HCT116 (cell line): ENCODE data around the gene STAC2. TPM values are rescaled to one million over a fixed set of nuclear protein-coding genes. Genes with fewer than 3 reads are reported as not detected.

Experiments
- ATAC-seq: fragments of 200-7000 bp; cut with Tn5 transposase; 2 replicates; pipeline ENCODE4 v1.9.1; 2020; ENCODE audit warnings: mild to moderate bottlenecking, moderate library complexity
- BruUV-seq: library from RNA; stranded (reverse); fragments of 400-500 nt; replicated peaks from 2 replicates; lab custom pipeline; 2021; lab: Mats Ljungman, UMichigan
- CTCF ChIA-PET: fragments of 300-600 bp; sonication (Branson Sonifier 250); formaldehyde crosslinking; loops from one replicate; lab custom pipeline; 2021; ENCODE audit warnings: antibody characterized with exemption; lab: Charles Lee
- POLR2A ChIA-PET: fragments of 300-600, 350-600 bp; sonication (Branson Sonifier 250); formaldehyde crosslinking; loops from one replicate; lab custom pipeline; 2021; ENCODE audit warnings: antibody characterized with exemption; lab: Charles Lee
- RAD21 ChIA-PET, 2 experiments: fragments of 300-600 bp; sonication (Branson Sonifier 250); formaldehyde crosslinking; loops; one replicate each; lab custom pipeline; 2023; ENCODE audit warnings: low total read pairs in 2 of 2; ENCODE audit not compliant: uncharacterized antibody in 2 of 2, unreplicated experiment in 2 of 2, low non-redundant PET in 1 of 2; lab: Charles Lee
- DNase-seq: peaks from one replicate; pipeline ENCODE4 v3.0.0-alpha.2; 2010; ENCODE audit warnings: low read depth, low spot score
- H2AFZ ChIP-seq: fragments of 200-600 bp; shearing (Covaris generic), sonication (generic); 2 replicates; pipeline ENCODE4 v1.6.1; 2017; ENCODE audit warnings: low read depth, mixed run types, mixed read lengths, antibody characterized with exemption, low read length; ENCODE audit not compliant: poor library complexity, severe bottlenecking
- H3K27ac ChIP-seq: 2 replicates; pipeline ENCODE4 v1.5.1; 2012; ENCODE audit warnings: low read depth, low read length
- H3K27me3 ChIP-seq: fragments of 200-600 bp; sonication (generic); 2 replicates; pipeline ENCODE4 v1.6.1; 2016; ENCODE audit warnings: mixed run types, low read length, mixed read lengths; ENCODE audit not compliant: insufficient read depth
- H3K36me3 ChIP-seq, 2 experiments: fragments of 200-500 bp in 1 of 2; fragments of 200-600 bp in 1 of 2; sonication (Bioruptor generic) in 1 of 2; sonication (generic) in 1 of 2; 2 replicates each; pipeline versions ENCODE4 v1.5.1 to v1.6.1; 2014 to 2016; ENCODE audit warnings: low read length in 2 of 2, inconsistent platforms in 1 of 2, mixed read lengths in 1 of 2, mixed run types in 1 of 2; ENCODE audit not compliant: insufficient read depth in 2 of 2, control insufficient read depth in 1 of 2
- H3K4me1 ChIP-seq, 2 experiments: fragments of 200-600 bp in 1 of 2; sonication (generic) in 1 of 2; 2 replicates each; pipeline versions ENCODE4 v1.5.1 to v1.6.1; 2012 to 2017; ENCODE audit warnings: low read length in 2 of 2, inconsistent platforms in 1 of 2, mild to moderate bottlenecking in 1 of 2, mixed read lengths in 1 of 2, mixed run types in 1 of 2, moderate library complexity in 1 of 2; ENCODE audit not compliant: insufficient read depth in 2 of 2, control insufficient read depth in 1 of 2
- H3K4me2 ChIP-seq: fragments of 200-600 bp; sonication (generic); 2 replicates; pipeline ENCODE4 v1.6.1; 2017; ENCODE audit warnings: mixed run types, low read length, mixed read lengths
- H3K4me3 ChIP-seq, 2 experiments: fragments of 200-600 bp in 1 of 2; sonication (generic) in 1 of 2; replicated peaks in 1 of 2; 2 replicates each; pipeline ENCODE4 v1.5.1; 2011 to 2016; ENCODE audit warnings: low read length in 2 of 2, control low read depth in 1 of 2, low read depth in 1 of 2, mild to moderate bottlenecking in 1 of 2, mixed read lengths in 1 of 2, mixed run types in 1 of 2
- H3K79me2 ChIP-seq: fragments of 200-600 bp; sonication (generic); 2 replicates; pipeline ENCODE4 v1.6.1; 2017; ENCODE audit warnings: mild to moderate bottlenecking, mixed run types, low read length, moderate library complexity, mixed read lengths; ENCODE audit not compliant: insufficient read depth
- H3K9ac ChIP-seq: fragments of 200-600 bp; sonication (generic); 2 replicates; pipeline ENCODE4 v1.6.1; 2016; ENCODE audit warnings: low read length, mixed read lengths
- H3K9me2 ChIP-seq: fragments of 200-600 bp; sonication (generic), shearing (Covaris generic); 2 replicates; pipeline ENCODE4 v1.6.1; 2017; ENCODE audit warnings: mixed run types, mild to moderate bottlenecking, moderate library complexity; ENCODE audit not compliant: insufficient read depth
- H3K9me3 ChIP-seq, 2 experiments: fragments of 200-500 bp in 1 of 2; fragments of 200-600 bp in 1 of 2; sonication (Bioruptor generic) in 1 of 2; sonication (generic) in 1 of 2; 2 replicates each; pipeline ENCODE4 v1.6.1; 2014 to 2017; ENCODE audit warnings: low read length in 2 of 2, mixed read lengths in 2 of 2, inconsistent platforms in 1 of 2, low read depth in 1 of 2, mild to moderate bottlenecking in 1 of 2, mixed run types in 1 of 2, moderate library complexity in 1 of 2; ENCODE audit not compliant: control insufficient read depth in 1 of 2, insufficient read depth in 1 of 2
- H4K20me1 ChIP-seq: fragments of 200-600 bp; sonication (generic), shearing (Covaris generic); 2 replicates; pipeline ENCODE4 v1.6.1; 2017; ENCODE audit warnings: mixed run types, mild to moderate bottlenecking, moderate library complexity; ENCODE audit not compliant: insufficient read depth
- EGR1 ChIP-seq: IDR thresholded peaks from 2 replicates; pipeline ENCODE4 v1.6.1; 2012; ENCODE audit warnings: low read depth
- EZH2phosphoT487 ChIP-seq: fragments of 200-600 bp; IDR thresholded peaks from 2 replicates; pipeline ENCODE4 v1.6.1; 2018; ENCODE audit warnings: antibody characterized with exemption, borderline replicate concordance
- RAD21 ChIP-seq: IDR thresholded peaks from 2 replicates; pipeline ENCODE4 v1.6.1; 2012; ENCODE audit warnings: low read depth, mild to moderate bottlenecking
- SIN3A ChIP-seq: IDR thresholded peaks from 2 replicates; pipeline ENCODE4 v1.6.1; 2012; ENCODE audit warnings: low read depth
- SRF ChIP-seq: IDR thresholded peaks from 2 replicates; pipeline ENCODE4 v1.6.1; 2012; ENCODE audit warnings: low read depth
- ZFX ChIP-seq: fragments of 450-650 bp; IDR thresholded peaks from 2 replicates; pipeline ENCODE4 v1.6.1; 2017
- ZNF274 ChIP-seq: fragments of 200-500 bp; sonication (Bioruptor generic); IDR thresholded peaks from 2 replicates; pipeline ENCODE4 v1.6.1; 2014; ENCODE audit warnings: mild to moderate bottlenecking, low read depth, low read length, inconsistent platforms
- intact Hi-C: fragments of 100-400 bp; cut with micrococcal nuclease; formaldehyde crosslinking; loops from 2 replicates; pipeline ENCODE4 v1.10.0; 2022
- total RNA-seq: library from RNA; stranded (reverse); gene quantifications from one replicate; pipeline ENCODE4 v1.2.1, GENCODE V29; 2021; ENCODE audit not compliant: unreplicated experiment
- TF ChIP-seq, protein P1 (sequence below): IDR thresholded peaks from 2 replicates; pipeline ENCODE4 v1.6.1; 2011; ENCODE audit warnings: mild to moderate bottlenecking, low read length, moderate library complexity; ENCODE audit not compliant: insufficient replicate concordance; ENCODE audit errors: extremely low read depth
- TF ChIP-seq, protein P2 (sequence below): IDR thresholded peaks from 2 replicates; pipeline ENCODE4 v1.6.1; 2012; ENCODE audit warnings: low read depth

Gene STAC2
- total RNA-seq, 1 experiment from 2014 or later = not detected

DNA sequence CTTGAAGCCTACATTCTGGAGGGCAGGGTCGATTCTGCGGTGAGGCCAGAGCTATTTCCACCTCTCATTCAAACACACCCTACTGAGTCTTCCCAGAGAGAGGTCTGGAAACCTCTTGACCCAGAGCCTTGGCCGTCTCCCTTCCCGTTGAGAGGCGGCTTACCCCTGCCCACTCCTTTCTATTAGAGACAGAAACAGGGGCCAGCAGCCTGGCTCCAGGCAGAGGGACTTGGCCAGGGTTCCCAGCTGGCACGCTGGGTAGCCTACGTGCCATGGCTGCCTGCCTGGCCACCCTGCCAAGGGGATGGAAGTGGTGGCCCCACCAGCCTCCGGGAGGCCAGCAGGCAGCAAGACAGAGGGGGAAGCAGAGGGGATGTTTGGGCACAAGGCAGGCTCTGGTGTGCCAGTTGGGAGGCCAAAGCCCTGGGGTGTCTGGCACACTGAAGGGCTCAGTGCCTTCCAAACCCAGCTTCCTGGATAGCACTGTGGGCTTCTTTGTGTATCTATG is 6.0 kb downstream of the STAC2 start:
- no peak for TF ChIP-seq SIN3A
- TF ChIP-seq EZH2phosphoT487 = no peak
- no peak for TF ChIP-seq ZFX
- TF ChIP-seq ZNF274 = no peak
- TF ChIP-seq EGR1 = no peak
- no peak for TF ChIP-seq RAD21
- TF ChIP-seq, protein P1, sequence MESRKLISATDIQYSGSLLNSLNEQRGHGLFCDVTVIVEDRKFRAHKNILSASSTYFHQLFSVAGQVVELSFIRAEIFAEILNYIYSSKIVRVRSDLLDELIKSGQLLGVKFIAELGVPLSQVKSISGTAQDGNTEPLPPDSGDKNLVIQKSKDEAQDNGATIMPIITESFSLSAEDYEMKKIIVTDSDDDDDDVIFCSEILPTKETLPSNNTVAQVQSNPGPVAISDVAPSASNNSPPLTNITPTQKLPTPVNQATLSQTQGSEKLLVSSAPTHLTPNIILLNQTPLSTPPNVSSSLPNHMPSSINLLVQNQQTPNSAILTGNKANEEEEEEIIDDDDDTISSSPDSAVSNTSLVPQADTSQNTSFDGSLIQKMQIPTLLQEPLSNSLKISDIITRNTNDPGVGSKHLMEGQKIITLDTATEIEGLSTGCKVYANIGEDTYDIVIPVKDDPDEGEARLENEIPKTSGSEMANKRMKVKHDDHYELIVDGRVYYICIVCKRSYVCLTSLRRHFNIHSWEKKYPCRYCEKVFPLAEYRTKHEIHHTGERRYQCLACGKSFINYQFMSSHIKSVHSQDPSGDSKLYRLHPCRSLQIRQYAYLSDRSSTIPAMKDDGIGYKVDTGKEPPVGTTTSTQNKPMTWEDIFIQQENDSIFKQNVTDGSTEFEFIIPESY = no peak
- TF ChIP-seq, protein P2, sequence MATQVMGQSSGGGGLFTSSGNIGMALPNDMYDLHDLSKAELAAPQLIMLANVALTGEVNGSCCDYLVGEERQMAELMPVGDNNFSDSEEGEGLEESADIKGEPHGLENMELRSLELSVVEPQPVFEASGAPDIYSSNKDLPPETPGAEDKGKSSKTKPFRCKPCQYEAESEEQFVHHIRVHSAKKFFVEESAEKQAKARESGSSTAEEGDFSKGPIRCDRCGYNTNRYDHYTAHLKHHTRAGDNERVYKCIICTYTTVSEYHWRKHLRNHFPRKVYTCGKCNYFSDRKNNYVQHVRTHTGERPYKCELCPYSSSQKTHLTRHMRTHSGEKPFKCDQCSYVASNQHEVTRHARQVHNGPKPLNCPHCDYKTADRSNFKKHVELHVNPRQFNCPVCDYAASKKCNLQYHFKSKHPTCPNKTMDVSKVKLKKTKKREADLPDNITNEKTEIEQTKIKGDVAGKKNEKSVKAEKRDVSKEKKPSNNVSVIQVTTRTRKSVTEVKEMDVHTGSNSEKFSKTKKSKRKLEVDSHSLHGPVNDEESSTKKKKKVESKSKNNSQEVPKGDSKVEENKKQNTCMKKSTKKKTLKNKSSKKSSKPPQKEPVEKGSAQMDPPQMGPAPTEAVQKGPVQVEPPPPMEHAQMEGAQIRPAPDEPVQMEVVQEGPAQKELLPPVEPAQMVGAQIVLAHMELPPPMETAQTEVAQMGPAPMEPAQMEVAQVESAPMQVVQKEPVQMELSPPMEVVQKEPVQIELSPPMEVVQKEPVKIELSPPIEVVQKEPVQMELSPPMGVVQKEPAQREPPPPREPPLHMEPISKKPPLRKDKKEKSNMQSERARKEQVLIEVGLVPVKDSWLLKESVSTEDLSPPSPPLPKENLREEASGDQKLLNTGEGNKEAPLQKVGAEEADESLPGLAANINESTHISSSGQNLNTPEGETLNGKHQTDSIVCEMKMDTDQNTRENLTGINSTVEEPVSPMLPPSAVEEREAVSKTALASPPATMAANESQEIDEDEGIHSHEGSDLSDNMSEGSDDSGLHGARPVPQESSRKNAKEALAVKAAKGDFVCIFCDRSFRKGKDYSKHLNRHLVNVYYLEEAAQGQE = no peak
- no peak for TF ChIP-seq SRF
- TF ChIP-seq, all 23 proteins: peak for 0
- Histone ChIP-seq H3K4me3 (no peak overlapping the region), H3K27me3 (no peaks in the 10 kb centered on the region), H3K4me2 (no peak overlapping the region), H3K9ac (no peak overlapping the region), H3K9me3 (no peaks in the 10 kb centered on the region), H3K4me1 (peaks cover 7% of the 10 kb centered on the region in 2 experiments; a peak in 2 of 4 replicates), H3K27ac (no peak overlapping the region), H2AFZ (no peak overlapping the region), H3K79me2 (no peaks in the 10 kb centered on the region), H3K9me2 (no peaks in the 10 kb centered on the region), H3K36me3 (no peaks in the 10 kb centered on the region), H4K20me1 (no peaks in the 10 kb centered on the region)
- ChIA-PET CTCF (interaction anchor here (1.2 to 1.8 kb wide), 2 partner anchors 12 to 14 kb away, joined by 3 to 5 read pairs; no protein-coding TSS in a partner anchor), RAD21 (no interaction called here), POLR2A (interaction anchor here (0.5 kb wide), 1 partner anchor 22 kb away, joined by 3 read pairs; the partner anchor contains the start of gene CACNB1)
- ATAC-seq (no peak), DNase-seq (no peak)
- BruUV-seq = no TSS peak
- intact Hi-C loops = no loop called here
